Lower leg skin (tissue), 4 donors: ENCODE data around the gene ZNF385B. TPM values are rescaled to one million over a fixed set of nuclear protein-coding genes. Genes with fewer than 3 reads are reported as not detected.

ENCODE experiments used
- DNase-seq, 2 donors: peaks; one replicate each; pipeline ENCODE4 v3.0.0-alpha.2; 2019; ENCODE audit warnings: low spot score in 2 of 2
- H3K4me3 ChIP-seq: fragments of 200-600 bp; sonication (generic); 2 replicates; pipeline ENCODE4 v1.5.1; 2017; ENCODE audit warnings: mild to moderate bottlenecking, low read depth; ENCODE audit not compliant: poor library complexity, severe bottlenecking
- CTCF ChIP-seq, 3 donors: fragments of 450-650 bp; IDR thresholded peaks; one replicate each; pipeline ENCODE4 v1.5.1; 2016; ENCODE audit warnings: antibody characterized with exemption in 3 of 3, mild to moderate bottlenecking in 3 of 3, moderate library complexity in 2 of 3
- POLR2A ChIP-seq, 2 donors: fragments of 450-650 bp; IDR thresholded peaks; one replicate each; pipeline ENCODE4 v1.6.1; 2016 to 2017; ENCODE audit warnings: antibody characterized with exemption in 2 of 2, mild to moderate bottlenecking in 1 of 2, moderate library complexity in 1 of 2
- WGBS, 2 donors: methylation state at CpG; one replicate each; pipeline ENCODE4 v1.1.5; 2018; 5-methylcytosine and 5-hydroxymethylcytosine counted together
- intact Hi-C: fragments of 100-400 bp; cut with DNase I; formaldehyde crosslinking; loops from one replicate; pipeline ENCODE4 v1.15.0; 2023; ENCODE audit warnings: low total_unique reads
- total RNA-seq, 4 donors: library from RNA; depleted of rRNA; stranded (reverse); fragments of >200 nt; gene quantifications; one replicate each; pipeline ENCODE4 v1.1.0, GENCODE V29; 2016

ZNF385B gene
- total RNA-seq, 4 donors from 2014 or later: 0.97 to 1.4 TPM; not detected in 2

GRCh38 chr2:179440642-179441251 lies 420.7 kb downstream of the ZNF385B start:
- intact Hi-C loops: no loop called here
- no peak for TF ChIP-seq POLR2A (IDR thresholded peaks at IDR 0.05)
- no peak for TF ChIP-seq CTCF (IDR thresholded peaks at IDR 0.05)
- 88 to 91% methylated on average over 5 of the region's 5 CpGs for WGBS, 2 donors
- no peak for DNase-seq
- no peak overlapping the region for H3K4me3 ChIP-seq

- 43 to 48% methylated on average over 4 of the region's 4 CpGs for WGBS, 2 donors
- intact Hi-C loops: no loop called here
Measured at GRCh38 chr2:179438654-179439053, 422.8 kb downstream of the ZNF385B start.

GRCh38 chr2:179437430-179437829 lies 424.0 kb downstream of the ZNF385B start:
- no peak overlapping the region for H3K4me3 ChIP-seq
- DNase-seq: no peak
- intact Hi-C loops: no loop called here
- WGBS, 2 donors: 69 to 75% methylated on average over 3 of the region's 3 CpGs
- TF ChIP-seq POLR2A (IDR thresholded peaks at IDR 0.05): no peak
- no peak for TF ChIP-seq CTCF (IDR thresholded peaks at IDR 0.05)

More at GRCh38 chr2:179438654-179439053, 422.8 kb downstream of the ZNF385B start:
- TF ChIP-seq CTCF (IDR thresholded peaks at IDR 0.05) (no peak), POLR2A (IDR thresholded peaks at IDR 0.05) (no peak)
- no peak overlapping the region for H3K4me3 ChIP-seq
- no peak for DNase-seq

GRCh38 chr2:179435566-179435965 lies 425.8 kb downstream of the ZNF385B start:
- WGBS, 2 donors: 61 to 66% methylated on average over 2 of the region's 2 CpGs
- TF ChIP-seq CTCF (IDR thresholded peaks at IDR 0.05) (no peak), POLR2A (IDR thresholded peaks at IDR 0.05) (no peak)
- no peak overlapping the region for H3K4me3 ChIP-seq
- intact Hi-C loops: no loop called here
- no peak for DNase-seq

- TF ChIP-seq CTCF (IDR thresholded peaks at IDR 0.05) (no peak), POLR2A (IDR thresholded peaks at IDR 0.05) (no peak)
- intact Hi-C loops: no loop called here
- DNase-seq: no peak
- no peak overlapping the region for H3K4me3 ChIP-seq
- 58 to 71% methylated on average over 4 of the region's 4 CpGs for WGBS, 2 donors
Measured at GRCh38 chr2:179435000-179435399, 426.4 kb downstream of the ZNF385B start.

- no peak overlapping the region for H3K4me3 ChIP-seq
- 88 to 95% methylated on average over 1 of the region's 1 CpG for WGBS, 2 donors
- TF ChIP-seq POLR2A (IDR thresholded peaks at IDR 0.05) (no peak), CTCF (IDR thresholded peaks at IDR 0.05) (no peak)
- no peak for DNase-seq
- intact Hi-C loops: no loop called here
Measured at GRCh38 chr2:179434357-179434756, 427.1 kb downstream of the ZNF385B start.
